PFSK-1 (cell line): ENCODE measurements around the gene DISC1.

Experiments
- TAF1 ChIP-seq: IDR thresholded peaks from 2 replicates; pipeline ENCODE4 v1.6.1; 2012; ENCODE audit warnings: low read length, control low read depth, borderline replicate concordance; ENCODE audit not compliant: insufficient read depth
- TF ChIP-seq, protein P1 (sequence below), 2 experiments: IDR thresholded peaks; 2 replicates each; pipeline versions ENCODE4 v1.6.1 to v1.8.0; 2011 to 2012; ENCODE audit warnings: low read depth in 2 of 2, low read length in 2 of 2, control low read depth in 1 of 2, inconsistent platforms in 1 of 2, mild to moderate bottlenecking in 1 of 2, moderate library complexity in 1 of 2; ENCODE audit not compliant: insufficient read depth in 1 of 2

GRCh38 chr1:231701306-231701705 lies 74.7 kb downstream of the DISC1 start:
- TF ChIP-seq, protein P1, sequence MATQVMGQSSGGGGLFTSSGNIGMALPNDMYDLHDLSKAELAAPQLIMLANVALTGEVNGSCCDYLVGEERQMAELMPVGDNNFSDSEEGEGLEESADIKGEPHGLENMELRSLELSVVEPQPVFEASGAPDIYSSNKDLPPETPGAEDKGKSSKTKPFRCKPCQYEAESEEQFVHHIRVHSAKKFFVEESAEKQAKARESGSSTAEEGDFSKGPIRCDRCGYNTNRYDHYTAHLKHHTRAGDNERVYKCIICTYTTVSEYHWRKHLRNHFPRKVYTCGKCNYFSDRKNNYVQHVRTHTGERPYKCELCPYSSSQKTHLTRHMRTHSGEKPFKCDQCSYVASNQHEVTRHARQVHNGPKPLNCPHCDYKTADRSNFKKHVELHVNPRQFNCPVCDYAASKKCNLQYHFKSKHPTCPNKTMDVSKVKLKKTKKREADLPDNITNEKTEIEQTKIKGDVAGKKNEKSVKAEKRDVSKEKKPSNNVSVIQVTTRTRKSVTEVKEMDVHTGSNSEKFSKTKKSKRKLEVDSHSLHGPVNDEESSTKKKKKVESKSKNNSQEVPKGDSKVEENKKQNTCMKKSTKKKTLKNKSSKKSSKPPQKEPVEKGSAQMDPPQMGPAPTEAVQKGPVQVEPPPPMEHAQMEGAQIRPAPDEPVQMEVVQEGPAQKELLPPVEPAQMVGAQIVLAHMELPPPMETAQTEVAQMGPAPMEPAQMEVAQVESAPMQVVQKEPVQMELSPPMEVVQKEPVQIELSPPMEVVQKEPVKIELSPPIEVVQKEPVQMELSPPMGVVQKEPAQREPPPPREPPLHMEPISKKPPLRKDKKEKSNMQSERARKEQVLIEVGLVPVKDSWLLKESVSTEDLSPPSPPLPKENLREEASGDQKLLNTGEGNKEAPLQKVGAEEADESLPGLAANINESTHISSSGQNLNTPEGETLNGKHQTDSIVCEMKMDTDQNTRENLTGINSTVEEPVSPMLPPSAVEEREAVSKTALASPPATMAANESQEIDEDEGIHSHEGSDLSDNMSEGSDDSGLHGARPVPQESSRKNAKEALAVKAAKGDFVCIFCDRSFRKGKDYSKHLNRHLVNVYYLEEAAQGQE (IDR thresholded peaks at IDR 0.05; ENCODE audit: insufficient read depth in 1 of 2, low read depth in 2 of 2, low read length in 2 of 2): no peak
- no peak for TF ChIP-seq TAF1
